Caco-2 (cell line): ENCODE data around the gene SCAP. TPM values are rescaled to one million over a fixed set of nuclear protein-coding genes. Genes with fewer than 3 reads are reported as not detected.

Experiments used
- BruUV-seq: library from RNA; stranded (reverse); fragments of 400-500 nt; replicated peaks from 2 replicates; lab custom pipeline; 2021; lab: Mats Ljungman, UMichigan
- CTCF ChIA-PET: fragments of 300-600 bp; sonication (Branson Sonifier 250); formaldehyde crosslinking; loops from one replicate; lab custom pipeline; 2022; ENCODE audit warnings: antibody characterized with exemption; lab: Charles Lee
- POLR2A ChIA-PET: fragments of 300-600 bp; sonication (Branson Sonifier 250); formaldehyde crosslinking; loops from one replicate; lab custom pipeline; 2022; ENCODE audit warnings: antibody characterized with exemption; lab: Charles Lee
- DNase-seq, 2 experiments: peaks; one replicate each; pipeline versions ENCODE4 v3.0.0 to v3.0.0-alpha.2; 2020 to 2022
- H3K27me3 ChIP-seq: replicated peaks from 2 replicates; pipeline ENCODE4 v1.6.0; 2011; ENCODE audit warnings: low read length; ENCODE audit not compliant: control insufficient read depth, insufficient read depth
- H3K36me3 ChIP-seq: 2 replicates; pipeline ENCODE4 v1.5.1; 2011; ENCODE audit warnings: low read length; ENCODE audit not compliant: control insufficient read depth, insufficient read depth
- H3K4me1 ChIP-seq: fragments of 250-450 bp; sonication (Bioruptor Pico); 2 replicates; pipeline ENCODE4 v1.5.1; 2020; ENCODE audit warnings: mild to moderate bottlenecking
- H3K4me3 ChIP-seq: 2 replicates; pipeline ENCODE4 v1.5.1; 2011; ENCODE audit warnings: low read depth, mild to moderate bottlenecking, control low read depth, low read length
- H3K9me3 ChIP-seq: fragments of 250-450 bp; sonication (Bioruptor Pico); 2 replicates; pipeline ENCODE4 v1.5.1; 2020; ENCODE audit warnings: mild to moderate bottlenecking, moderate library complexity
- H3K27ac Mint-ChIP-seq: one replicate; pipeline ENCODE4 v1.8.0; 2022; ENCODE audit warnings: mixed read lengths; ENCODE audit not compliant: unreplicated experiment
- H3K27me3 Mint-ChIP-seq: one replicate; pipeline ENCODE4 v1.8.0; 2022; ENCODE audit warnings: mixed read lengths; ENCODE audit not compliant: insufficient read depth, unreplicated experiment
- H3K36me3 Mint-ChIP-seq: one replicate; pipeline ENCODE4 v1.8.0; 2022; ENCODE audit warnings: mild to moderate bottlenecking, mixed read lengths; ENCODE audit not compliant: insufficient read depth, unreplicated experiment
- H3K4me1 Mint-ChIP-seq: one replicate; pipeline ENCODE4 v1.8.0; 2022; ENCODE audit warnings: low read depth, mixed read lengths; ENCODE audit not compliant: unreplicated experiment
- H3K4me3 Mint-ChIP-seq: one replicate; pipeline ENCODE4 v1.8.0; 2022; ENCODE audit warnings: mild to moderate bottlenecking, moderate library complexity, mixed read lengths; ENCODE audit not compliant: unreplicated experiment
- H3K9me3 Mint-ChIP-seq: one replicate; pipeline ENCODE4 v1.8.0; 2022; ENCODE audit warnings: mixed read lengths; ENCODE audit not compliant: unreplicated experiment
- intact Hi-C: fragments of 100-400 bp; cut with micrococcal nuclease; formaldehyde crosslinking; loops from one replicate; pipeline ENCODE4 v1.10.0; 2022; ENCODE audit not compliant: unreplicated experiment
- total RNA-seq: library from RNA; stranded (reverse); gene quantifications from 2 replicates; pipeline ENCODE4 v1.2.3, GENCODE V29; 2022
- TF ChIP-seq, protein P1 (sequence below), 2 experiments: fragments of 200-600 bp in 1 of 2; IDR thresholded peaks; 1 replicate in 1 of 2; 2 replicates in 1 of 2; pipeline versions ENCODE4 v1.5.1 to v1.8.0; 2011 to 2022; ENCODE audit warnings: antibody characterized with exemption in 1 of 2, control low read depth in 1 of 2, inconsistent platforms in 1 of 2, low read depth in 1 of 2, low read length in 1 of 2, mild to moderate bottlenecking in 1 of 2, moderate library complexity in 1 of 2; ENCODE audit not compliant: insufficient read depth in 1 of 2, severe bottlenecking in 1 of 2, unreplicated experiment in 1 of 2

Gene SCAP
- total RNA-seq, 1 experiment from 2014 or later = 115 TPM

GRCh38 chr3:47427866-47428265 is 47.9 kb downstream of the SCAP start:
- TF ChIP-seq, protein P1, sequence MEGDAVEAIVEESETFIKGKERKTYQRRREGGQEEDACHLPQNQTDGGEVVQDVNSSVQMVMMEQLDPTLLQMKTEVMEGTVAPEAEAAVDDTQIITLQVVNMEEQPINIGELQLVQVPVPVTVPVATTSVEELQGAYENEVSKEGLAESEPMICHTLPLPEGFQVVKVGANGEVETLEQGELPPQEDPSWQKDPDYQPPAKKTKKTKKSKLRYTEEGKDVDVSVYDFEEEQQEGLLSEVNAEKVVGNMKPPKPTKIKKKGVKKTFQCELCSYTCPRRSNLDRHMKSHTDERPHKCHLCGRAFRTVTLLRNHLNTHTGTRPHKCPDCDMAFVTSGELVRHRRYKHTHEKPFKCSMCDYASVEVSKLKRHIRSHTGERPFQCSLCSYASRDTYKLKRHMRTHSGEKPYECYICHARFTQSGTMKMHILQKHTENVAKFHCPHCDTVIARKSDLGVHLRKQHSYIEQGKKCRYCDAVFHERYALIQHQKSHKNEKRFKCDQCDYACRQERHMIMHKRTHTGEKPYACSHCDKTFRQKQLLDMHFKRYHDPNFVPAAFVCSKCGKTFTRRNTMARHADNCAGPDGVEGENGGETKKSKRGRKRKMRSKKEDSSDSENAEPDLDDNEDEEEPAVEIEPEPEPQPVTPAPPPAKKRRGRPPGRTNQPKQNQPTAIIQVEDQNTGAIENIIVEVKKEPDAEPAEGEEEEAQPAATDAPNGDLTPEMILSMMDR (IDR thresholded peaks at IDR 0.05; ENCODE audit: insufficient read depth in 1 of 2, low read depth in 1 of 2, low read length in 1 of 2, severe bottlenecking in 1 of 2, unreplicated experiment in 1 of 2) = no peak
- Histone ChIP-seq H3K4me3 (no peak overlapping the region), H3K36me3 (peaks cover 8% of the 10 kb centered on the region), H3K4me1 (peaks cover 4% of the 10 kb centered on the region; the same call in 1 of the 2 replicates), H3K9me3 (no peaks in the 10 kb centered on the region), H3K27me3 (no peaks in the 10 kb centered on the region)
- no TSS peak for BruUV-seq
- H3K9me3 Mint-ChIP-seq = no peaks in the 10 kb centered on the region
- CTCF ChIA-PET = no interaction called here
- H3K27ac Mint-ChIP-seq = no peak overlapping the region
- H3K4me3 Mint-ChIP-seq = no peak overlapping the region
- H3K36me3 Mint-ChIP-seq = peaks cover 48% of the 10 kb centered on the region
- intact Hi-C loops = no loop called here
- H3K27me3 Mint-ChIP-seq = no peaks in the 10 kb centered on the region
- peaks cover 20% of the 10 kb centered on the region for H3K4me1 Mint-ChIP-seq
- peak in 1 of 2 experiments; percentile 10 for DNase-seq
- POLR2A ChIA-PET = no interaction called here

DNA sequence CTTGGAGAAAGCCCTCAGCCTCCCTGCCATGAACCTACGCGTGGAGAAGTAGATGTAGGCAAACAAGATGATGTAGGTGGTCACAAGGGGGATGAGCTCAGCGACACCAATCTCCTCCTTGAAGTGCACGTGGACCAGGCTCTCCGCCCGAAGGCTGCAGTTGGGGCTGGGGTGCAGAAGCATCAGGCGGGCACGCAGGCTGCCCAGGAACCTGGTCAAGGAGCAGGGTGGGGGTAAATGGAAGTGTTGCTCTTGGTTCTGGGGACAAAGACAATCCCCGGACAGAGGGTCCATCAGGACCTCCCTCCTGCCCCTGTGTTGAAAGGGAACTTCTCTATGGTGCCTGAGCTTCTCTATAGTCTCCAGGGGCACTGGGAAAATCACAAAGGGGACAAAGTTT is 49.8 kb downstream of the SCAP start:
- Mint-ChIP-seq H3K27ac (no peak overlapping the region), H3K4me3 (no peak overlapping the region), H3K9me3 (no peaks in the 10 kb centered on the region), H3K4me1 (peaks cover 20% of the 10 kb centered on the region), H3K36me3 (peaks cover 58% of the 10 kb centered on the region), H3K27me3 (no peaks in the 10 kb centered on the region)
- ChIA-PET CTCF (no interaction called here), POLR2A (no interaction called here)
- peak in 1 of 2 experiments; percentile 14 for DNase-seq
- H3K9me3 ChIP-seq = no peaks in the 10 kb centered on the region
- peaks cover 8% of the 10 kb centered on the region for H3K4me1 ChIP-seq
- TF ChIP-seq, protein P1 (IDR thresholded peaks at IDR 0.05; ENCODE audit: insufficient read depth in 1 of 2, low read depth in 1 of 2, low read length in 1 of 2, severe bottlenecking in 1 of 2, unreplicated experiment in 1 of 2) = no peak
- H3K4me3 ChIP-seq = no peak overlapping the region
- no TSS peak for BruUV-seq
- peaks cover 11% of the 10 kb centered on the region for H3K36me3 ChIP-seq
- H3K27me3 ChIP-seq = no peaks in the 10 kb centered on the region
- intact Hi-C loops = no loop called here

DNA sequence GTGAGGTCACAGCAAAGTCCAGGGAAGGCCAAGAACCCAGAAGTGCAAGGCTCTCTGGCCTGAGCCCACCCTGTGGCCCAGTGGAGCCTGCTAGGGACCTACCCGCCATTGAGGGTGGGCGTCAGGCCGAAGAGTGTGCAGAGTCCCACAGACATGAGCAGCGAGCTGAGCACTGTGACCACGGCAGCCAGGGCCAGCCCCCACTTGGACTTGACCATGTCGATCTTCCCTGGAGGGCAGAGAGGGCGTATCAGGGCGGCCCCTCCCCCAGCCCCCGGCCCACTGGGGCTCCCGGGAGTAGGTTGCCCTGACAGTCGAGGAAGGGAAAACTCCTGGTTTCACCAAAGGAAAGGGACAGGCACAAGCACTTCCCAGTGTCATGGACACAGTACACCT is 50.4 kb downstream of the SCAP start:
- peaks cover 19% of the 10 kb centered on the region for H3K4me1 Mint-ChIP-seq
- TF ChIP-seq, protein P1 (IDR thresholded peaks at IDR 0.05; ENCODE audit: insufficient read depth in 1 of 2, low read depth in 1 of 2, low read length in 1 of 2, severe bottlenecking in 1 of 2, unreplicated experiment in 1 of 2) = no peak
- Histone ChIP-seq H3K36me3 (peaks cover 11% of the 10 kb centered on the region), H3K4me3 (no peak overlapping the region), H3K4me1 (peaks cover 8% of the 10 kb centered on the region), H3K27me3 (no peaks in the 10 kb centered on the region), H3K9me3 (no peaks in the 10 kb centered on the region)
- no peaks in the 10 kb centered on the region for H3K27me3 Mint-ChIP-seq
- CTCF ChIA-PET = no interaction called here
- no peaks in the 10 kb centered on the region for H3K9me3 Mint-ChIP-seq
- POLR2A ChIA-PET = no interaction called here
- H3K27ac Mint-ChIP-seq = peak overlapping the region; percentile 20
- BruUV-seq = no TSS peak
- intact Hi-C loops = no loop called here
- peaks cover 64% of the 10 kb centered on the region for H3K36me3 Mint-ChIP-seq
- DNase-seq = no peak
- H3K4me3 Mint-ChIP-seq = no peak overlapping the region
